ENCODE measurements around the gene FGD6.
"Not testable (repeated sequence)": the region's sequence is repeated elsewhere in the genome, so short reads cannot be mapped to it uniquely, and the experiment has no call there.

The FGD6 gene

DNA sequence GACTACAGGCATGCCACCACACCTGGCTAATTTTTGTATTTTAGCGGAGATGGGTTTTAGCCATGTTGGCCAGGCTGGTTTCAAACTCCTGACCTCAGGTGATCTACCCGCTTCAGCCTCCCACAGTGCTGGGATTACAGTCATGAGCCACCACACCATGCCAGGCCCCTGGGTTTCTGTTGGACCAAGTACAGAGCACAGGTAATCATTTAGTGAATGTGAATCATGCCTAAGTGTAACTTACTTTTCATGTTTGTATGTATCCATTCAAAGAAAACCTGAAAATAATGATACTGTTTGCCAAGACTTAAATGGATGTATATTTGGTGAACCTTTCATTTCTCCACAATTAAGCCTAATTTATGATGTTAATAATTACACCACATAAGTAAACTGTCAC is 65.9 kb downstream of the FGD6 start:
- Mint-ChIP-seq H3K36me3 (ENCODE audit: low read depth) (no peaks in the 10 kb centered on the region), H3K9me3 (peaks cover under 1% of the 10 kb centered on the region), H3K27ac (no peak overlapping the region), H3K4me3 (no peak overlapping the region), H3K4me1 (ENCODE audit: low read depth) (no peaks in the 10 kb centered on the region), H3K27me3 (no peaks in the 10 kb centered on the region)

DNA sequence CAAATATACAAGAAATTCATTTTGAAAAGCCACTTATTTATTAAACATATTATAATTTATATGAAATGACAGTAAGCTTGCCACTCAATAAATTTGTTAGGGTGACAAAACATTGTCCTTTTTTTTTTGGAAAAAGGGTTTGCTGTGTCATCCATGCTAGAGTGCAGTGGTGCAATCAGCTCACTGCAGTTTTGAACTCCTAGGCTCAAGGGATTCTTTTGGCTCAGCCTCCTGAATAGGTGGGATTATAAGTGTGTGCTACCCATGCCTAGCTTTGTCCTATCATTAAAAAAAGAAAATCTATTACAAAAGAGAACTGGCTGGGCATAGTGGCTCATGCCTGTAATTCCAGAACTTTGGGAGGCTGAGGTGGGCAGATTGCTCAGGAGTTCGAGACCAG is 66.8 kb downstream of the FGD6 start:
- no peaks in the 10 kb centered on the region for H3K4me1 Mint-ChIP-seq (ENCODE audit: low read depth)

DNA sequence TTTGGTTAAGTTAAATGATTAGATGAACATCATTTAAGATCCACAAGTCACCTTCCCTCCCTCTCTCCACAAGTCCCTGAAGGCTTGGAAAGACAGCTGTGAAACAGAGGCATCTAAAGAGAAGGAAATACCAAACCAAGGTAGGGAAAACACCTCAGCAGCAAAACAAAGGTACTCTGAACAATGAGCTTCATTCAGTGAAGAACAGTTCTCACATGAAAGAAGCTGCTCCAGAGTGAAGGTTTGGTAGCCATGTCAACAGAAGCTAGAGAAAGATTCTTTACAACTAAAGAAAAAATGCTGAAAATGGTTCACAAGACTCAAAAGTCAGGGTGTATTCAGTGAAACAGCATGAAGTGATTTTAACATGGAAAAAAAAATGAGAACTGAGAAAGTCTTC is 69.4 kb downstream of the FGD6 start:
- Mint-ChIP-seq H3K36me3 (ENCODE audit: low read depth) (no peaks in the 10 kb centered on the region), H3K27me3 (no peaks in the 10 kb centered on the region), H3K4me3 (no peak overlapping the region), H3K9me3 (no peaks in the 10 kb centered on the region), H3K27ac (no peak overlapping the region), H3K4me1 (ENCODE audit: low read depth) (no peaks in the 10 kb centered on the region)

More for the DNA sequence above, 66.8 kb downstream of the FGD6 start:
- H3K4me3 Mint-ChIP-seq, result no peak overlapping the region
- H3K27ac Mint-ChIP-seq, result no peak overlapping the region
- no peaks in the 10 kb centered on the region for H3K27me3 Mint-ChIP-seq
- H3K9me3 Mint-ChIP-seq, result no peaks in the 10 kb centered on the region
- no peaks in the 10 kb centered on the region for H3K36me3 Mint-ChIP-seq (ENCODE audit: low read depth)

DNA sequence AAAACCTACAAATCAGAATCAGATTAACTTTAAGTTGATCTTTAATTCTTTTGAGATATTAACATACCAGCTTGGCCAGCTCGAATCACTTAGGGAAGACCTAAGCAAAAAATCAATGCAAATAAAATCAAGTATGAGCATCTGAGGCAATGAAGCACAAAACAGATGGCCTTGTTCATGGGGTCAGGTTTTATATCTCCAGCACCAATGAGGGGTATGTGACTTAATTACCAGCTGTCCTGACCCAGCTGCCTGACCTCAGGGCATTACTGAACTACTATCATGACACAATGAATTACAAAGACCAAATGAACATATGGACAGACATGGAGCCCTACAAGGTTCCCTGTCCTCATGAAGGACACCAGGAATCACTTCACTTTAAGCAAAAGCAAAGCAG is 70.5 kb downstream of the FGD6 start:
- Mint-ChIP-seq H3K36me3 (ENCODE audit: low read depth) (no peaks in the 10 kb centered on the region), H3K4me3 (no peak overlapping the region), H3K9me3 (no peaks in the 10 kb centered on the region), H3K4me1 (ENCODE audit: low read depth) (no peaks in the 10 kb centered on the region), H3K27ac (no peak overlapping the region), H3K27me3 (no peaks in the 10 kb centered on the region)

DNA sequence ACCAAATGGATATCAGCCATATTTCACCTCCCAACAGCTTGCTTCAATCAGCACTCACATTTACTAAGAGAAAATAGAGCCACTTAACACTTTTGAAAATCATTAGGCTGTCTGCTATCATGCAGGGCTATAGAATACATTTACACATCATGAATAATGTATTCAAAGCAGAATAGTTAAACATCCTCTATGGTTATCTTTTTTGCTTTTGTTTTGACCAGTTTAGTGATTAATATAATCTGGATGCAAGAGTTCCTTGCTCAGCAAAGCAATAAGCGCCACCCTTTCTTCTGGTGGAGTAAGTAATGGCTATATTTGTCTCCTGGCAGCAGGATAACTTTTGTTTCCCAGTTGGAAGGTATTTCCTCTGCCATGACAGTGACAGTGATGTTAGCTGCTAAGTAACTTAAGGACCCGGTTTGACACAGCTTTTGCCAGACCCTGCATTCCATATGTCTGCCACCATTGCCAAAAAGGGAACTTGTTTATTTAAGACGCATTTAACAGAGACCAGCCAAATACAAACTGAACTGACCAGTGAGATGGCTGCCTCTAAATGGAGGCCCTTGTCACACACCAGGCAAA is 73.6 kb downstream of the FGD6 start:
- Mint-ChIP-seq H3K4me3 (no peak overlapping the region), H3K4me1 (ENCODE audit: low read depth) (no peaks in the 10 kb centered on the region), H3K9me3 (no peaks in the 10 kb centered on the region), H3K27ac (no peak overlapping the region), H3K36me3 (ENCODE audit: low read depth) (no peaks in the 10 kb centered on the region), H3K27me3 (no peaks in the 10 kb centered on the region)

DNA sequence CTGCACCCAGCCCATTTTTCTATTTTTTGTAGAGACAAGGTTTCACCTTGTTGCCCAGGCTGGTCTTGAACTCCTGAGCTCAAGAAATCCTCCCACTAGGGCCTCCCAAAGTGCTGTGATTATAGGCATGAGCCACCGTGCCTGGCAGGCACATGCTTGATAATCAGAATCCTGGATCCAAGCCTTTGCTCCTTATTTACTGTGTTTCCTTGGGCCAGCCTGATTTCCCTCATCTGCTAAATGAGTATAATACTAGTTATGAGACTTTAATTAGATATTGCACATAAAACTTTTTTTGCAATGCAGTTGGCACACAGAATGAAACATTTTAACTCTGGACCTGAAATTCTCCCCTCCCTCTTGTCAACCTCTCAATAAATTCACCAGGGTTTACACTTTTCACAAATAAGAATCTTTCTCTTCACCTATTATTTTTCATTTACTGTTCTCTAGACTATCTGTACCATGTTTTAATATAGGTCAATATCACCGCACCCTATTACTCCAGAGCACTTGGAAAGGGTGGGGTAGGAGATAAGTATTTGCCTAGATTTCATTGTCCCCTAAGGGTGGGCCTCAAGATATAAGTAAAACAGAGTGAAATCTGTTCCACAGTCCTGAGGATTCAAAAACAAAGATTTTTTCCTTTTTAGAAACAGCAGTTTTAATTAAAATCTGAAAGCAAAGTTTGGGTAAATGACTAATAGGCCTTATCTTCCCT is 74.7 kb downstream of the FGD6 start:
- H3K36me3 Mint-ChIP-seq (ENCODE audit: low read depth), result no peaks in the 10 kb centered on the region
- H3K27ac Mint-ChIP-seq, result no peak overlapping the region
- no peaks in the 10 kb centered on the region for H3K27me3 Mint-ChIP-seq
- H3K4me3 Mint-ChIP-seq, result no peak overlapping the region
- no peaks in the 10 kb centered on the region for H3K9me3 Mint-ChIP-seq
- no peaks in the 10 kb centered on the region for H3K4me1 Mint-ChIP-seq (ENCODE audit: low read depth)

DNA sequence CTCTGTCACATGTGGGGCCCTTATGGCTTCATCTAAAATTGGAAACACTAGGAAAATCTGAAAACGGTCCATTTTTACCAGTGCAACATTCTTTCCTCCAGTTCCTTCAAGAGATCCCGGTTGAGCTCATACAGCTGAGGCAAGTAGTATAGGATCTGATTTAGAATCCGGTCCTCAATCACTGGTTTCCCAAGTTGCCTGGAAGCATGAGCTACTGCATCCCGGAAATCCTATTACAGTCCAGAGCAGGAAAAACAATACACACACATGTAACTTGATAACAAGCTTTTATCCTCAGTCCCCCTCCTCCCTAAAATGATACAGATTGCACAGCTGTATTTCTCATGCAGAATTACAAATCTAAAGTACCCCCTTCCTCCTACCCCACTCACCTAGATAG is 76.0 kb downstream of the FGD6 start:
- Mint-ChIP-seq H3K4me3 (no peak overlapping the region), H3K4me1 (ENCODE audit: low read depth) (no peaks in the 10 kb centered on the region), H3K27me3 (no peaks in the 10 kb centered on the region), H3K27ac (no peak overlapping the region), H3K9me3 (no peaks in the 10 kb centered on the region), H3K36me3 (ENCODE audit: low read depth) (no peaks in the 10 kb centered on the region)

DNA sequence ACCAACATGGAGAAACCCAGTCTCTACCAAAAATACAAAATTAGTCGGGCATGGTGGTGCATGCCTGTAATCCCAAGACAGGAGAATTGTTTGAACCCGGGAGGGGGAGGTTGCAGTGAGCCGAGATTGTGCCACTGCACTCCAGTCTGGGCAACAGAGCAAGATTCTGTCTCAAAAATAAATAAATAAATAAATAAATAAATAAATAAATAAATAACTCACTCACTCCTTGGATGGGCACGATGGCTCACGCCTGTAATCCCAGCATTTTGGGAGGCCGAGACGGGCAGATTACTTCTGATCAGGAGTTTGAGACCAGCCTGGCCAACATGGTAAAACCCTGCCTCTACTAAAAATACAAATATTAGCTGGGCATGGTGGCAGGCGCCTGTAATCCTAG is 79.2 kb downstream of the FGD6 start:
- H3K27me3 Mint-ChIP-seq; H3K36me3 Mint-ChIP-seq (ENCODE audit: low read depth); H3K9me3 Mint-ChIP-seq; H3K4me1 Mint-ChIP-seq (ENCODE audit: low read depth); H3K4me3 Mint-ChIP-seq; H3K27ac Mint-ChIP-seq: not testable (repeated sequence)

DNA sequence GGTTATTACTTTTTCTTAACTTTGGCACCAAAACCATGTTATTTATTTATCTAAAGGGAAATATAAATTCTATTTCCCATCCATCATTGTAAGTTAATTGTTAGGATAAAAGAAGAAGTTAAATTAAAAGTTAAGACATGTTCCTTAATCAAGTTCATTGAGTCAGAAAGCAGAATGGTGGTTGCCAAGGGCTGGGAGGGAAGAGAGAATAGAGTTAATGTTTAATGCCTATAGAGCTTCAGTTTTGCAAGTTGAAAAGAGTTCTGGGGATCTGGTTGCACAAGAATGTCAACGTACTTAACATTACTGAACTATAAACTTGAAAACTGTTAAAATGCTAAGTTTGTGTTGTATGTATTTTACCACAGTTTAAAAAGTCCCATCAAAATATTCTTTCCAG is 80.7 kb downstream of the FGD6 start:
- H3K36me3 Mint-ChIP-seq (ENCODE audit: low read depth), result no peaks in the 10 kb centered on the region
- H3K4me1 Mint-ChIP-seq (ENCODE audit: low read depth), result no peaks in the 10 kb centered on the region
- H3K4me3 Mint-ChIP-seq, result no peak overlapping the region
- no peaks in the 10 kb centered on the region for H3K9me3 Mint-ChIP-seq
- no peak overlapping the region for H3K27ac Mint-ChIP-seq
- H3K27me3 Mint-ChIP-seq, result no peaks in the 10 kb centered on the region

DNA sequence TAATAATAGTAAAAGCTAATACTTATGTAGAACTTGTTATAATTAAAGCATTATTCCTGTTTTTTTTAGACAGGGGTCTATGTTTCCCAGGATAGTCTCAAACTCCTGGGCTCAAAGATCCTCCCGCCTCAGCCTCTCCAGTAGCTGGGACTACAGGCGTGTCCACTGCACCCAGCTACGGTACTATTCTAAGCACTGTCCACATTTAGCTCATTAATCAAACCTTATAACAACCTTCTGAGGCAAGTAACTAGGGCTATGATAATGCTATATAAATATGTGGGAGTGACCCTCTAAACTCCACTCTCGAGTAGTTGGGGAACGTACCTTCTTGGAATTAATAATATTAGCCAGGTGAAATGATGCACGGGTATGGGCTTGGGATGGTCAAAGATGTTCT is 83.2 kb downstream of the FGD6 start:
- H3K27me3 Mint-ChIP-seq, result no peaks in the 10 kb centered on the region
- H3K27ac Mint-ChIP-seq, result no peak overlapping the region
- H3K4me1 Mint-ChIP-seq (ENCODE audit: low read depth), result no peaks in the 10 kb centered on the region
- H3K9me3 Mint-ChIP-seq, result no peaks in the 10 kb centered on the region
- H3K36me3 Mint-ChIP-seq (ENCODE audit: low read depth), result no peaks in the 10 kb centered on the region
- no peak overlapping the region for H3K4me3 Mint-ChIP-seq

DNA sequence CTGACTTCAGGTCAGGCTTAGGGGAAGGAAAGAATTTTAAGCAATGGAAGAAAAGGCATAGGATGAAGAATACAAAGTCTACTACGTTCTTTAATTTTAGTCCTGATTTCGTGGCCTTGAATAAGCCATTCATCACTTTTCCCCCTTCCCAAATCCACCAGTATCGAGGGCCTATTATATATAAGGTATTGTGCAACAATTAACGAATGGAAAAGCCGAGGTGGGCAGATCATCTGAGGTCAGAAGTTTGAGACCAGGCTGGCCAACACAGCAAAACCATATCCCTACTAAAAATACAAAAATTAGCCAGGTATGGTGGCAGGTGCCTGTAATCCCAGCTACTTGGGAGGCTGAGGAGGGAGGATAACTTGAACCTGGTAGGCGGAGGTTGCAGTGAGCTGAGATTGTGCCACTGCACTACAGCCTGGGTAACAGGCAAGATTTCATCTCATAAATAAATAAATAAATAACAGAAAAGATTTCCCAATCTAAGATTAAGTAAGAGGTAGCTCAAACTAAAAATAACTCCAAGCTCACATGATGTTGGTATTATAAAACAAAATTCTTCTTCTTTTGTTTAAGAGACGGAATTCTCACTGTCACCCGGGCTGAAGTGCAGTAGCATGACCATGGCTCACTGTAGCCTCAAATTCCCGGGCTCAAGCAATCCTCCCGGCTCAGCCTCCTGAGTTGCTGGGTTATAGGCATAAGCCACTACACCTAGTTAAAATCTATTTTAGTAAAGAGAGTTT is 85.5 kb downstream of the FGD6 start:
- Mint-ChIP-seq H3K27me3 (no peaks in the 10 kb centered on the region), H3K36me3 (ENCODE audit: low read depth) (no peaks in the 10 kb centered on the region), H3K9me3 (no peaks in the 10 kb centered on the region), H3K4me1 (ENCODE audit: low read depth) (no peaks in the 10 kb centered on the region), H3K4me3 (no peak overlapping the region), H3K27ac (no peak overlapping the region)

DNA sequence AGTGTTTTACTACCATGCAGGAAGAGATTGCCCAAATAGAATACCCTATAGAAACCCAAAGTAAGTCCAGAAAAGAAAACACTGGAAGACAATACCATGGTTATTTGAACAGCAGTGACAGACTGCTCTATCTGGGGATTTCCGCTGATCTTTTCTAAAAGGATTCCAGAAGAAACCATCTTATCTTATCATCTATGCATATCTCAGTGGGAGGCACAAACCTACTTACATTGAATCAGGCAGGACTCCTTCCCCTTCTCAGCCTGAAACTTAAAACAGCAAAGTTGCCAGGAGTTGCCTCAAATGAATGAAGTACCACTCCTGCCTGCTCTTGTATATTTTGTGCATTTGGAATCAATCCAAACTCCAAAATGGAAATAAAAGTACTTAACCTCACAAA is 87.2 kb downstream of the FGD6 start:
- no peaks in the 10 kb centered on the region for H3K36me3 Mint-ChIP-seq (ENCODE audit: low read depth)
- no peaks in the 10 kb centered on the region for H3K4me1 Mint-ChIP-seq (ENCODE audit: low read depth)
- H3K9me3 Mint-ChIP-seq, result no peaks in the 10 kb centered on the region
- H3K27ac Mint-ChIP-seq, result no peak overlapping the region
- H3K27me3 Mint-ChIP-seq, result no peaks in the 10 kb centered on the region
- H3K4me3 Mint-ChIP-seq, result no peak overlapping the region

DNA sequence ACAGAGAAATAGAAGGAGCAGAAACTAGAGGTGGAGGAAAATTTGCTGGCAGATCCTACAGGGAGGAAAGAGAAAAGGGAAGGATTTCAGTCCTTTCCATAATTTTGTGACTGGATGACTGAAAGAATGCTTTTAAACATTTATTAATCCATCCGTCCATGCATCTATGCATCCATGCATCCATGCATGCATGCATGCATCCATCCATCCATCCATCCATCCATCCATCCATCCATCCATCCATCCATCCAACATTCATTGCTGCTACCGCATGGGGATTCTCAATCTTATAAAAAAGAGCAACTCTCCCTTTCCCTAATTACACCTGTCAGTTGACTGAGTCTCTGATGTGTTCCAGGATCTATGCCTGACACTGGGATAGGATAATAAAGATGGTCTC is 88.2 kb downstream of the FGD6 start:
- no peak overlapping the region for H3K4me3 Mint-ChIP-seq
- H3K4me1 Mint-ChIP-seq (ENCODE audit: low read depth), result no peaks in the 10 kb centered on the region
- H3K27me3 Mint-ChIP-seq, result no peaks in the 10 kb centered on the region
- no peaks in the 10 kb centered on the region for H3K36me3 Mint-ChIP-seq (ENCODE audit: low read depth)
- H3K27ac Mint-ChIP-seq, result no peak overlapping the region
- no peaks in the 10 kb centered on the region for H3K9me3 Mint-ChIP-seq

DNA sequence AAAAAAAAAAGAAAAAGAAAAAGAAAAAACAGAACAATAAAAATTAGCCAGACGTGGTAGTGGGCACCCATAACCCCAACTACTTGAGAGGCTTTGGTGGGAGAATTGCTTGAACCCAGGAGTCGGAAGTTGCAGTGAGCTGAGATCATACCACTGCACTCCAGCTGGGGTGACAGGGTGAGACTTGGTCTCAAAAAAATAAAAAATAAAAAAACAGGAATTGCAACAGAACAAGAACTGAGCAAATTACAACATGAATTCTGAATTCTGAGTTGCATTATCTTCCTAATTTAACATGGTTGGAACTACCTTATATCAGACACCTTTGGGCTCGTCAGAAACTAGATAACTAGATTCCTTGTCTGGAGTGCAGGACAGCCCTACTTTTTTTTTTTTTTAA is 90.5 kb downstream of the FGD6 start:
- Mint-ChIP-seq H3K9me3 (no peaks in the 10 kb centered on the region), H3K36me3 (ENCODE audit: low read depth) (no peaks in the 10 kb centered on the region), H3K27me3 (no peaks in the 10 kb centered on the region), H3K27ac (no peak overlapping the region), H3K4me3 (no peak overlapping the region), H3K4me1 (ENCODE audit: low read depth) (no peaks in the 10 kb centered on the region)

DNA sequence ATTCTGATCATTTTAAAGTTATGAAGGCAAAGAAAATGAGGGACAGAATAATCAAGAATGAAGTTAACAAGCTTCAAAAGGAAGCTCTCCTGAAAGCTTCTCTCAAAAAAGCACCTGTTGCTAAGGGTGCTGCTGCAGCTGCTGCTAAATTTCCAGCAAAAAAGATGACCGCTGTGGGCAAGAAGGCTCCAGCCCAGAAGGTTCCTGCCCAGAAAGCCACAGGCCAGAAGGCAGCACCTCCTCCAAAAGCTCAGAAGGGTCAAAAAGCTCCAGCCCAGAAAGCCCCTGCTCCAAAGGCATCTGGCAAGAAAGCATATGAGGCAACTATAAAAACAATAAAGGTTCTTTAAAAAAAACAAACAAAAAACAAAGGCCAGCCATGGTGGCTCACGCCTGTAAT is 91.2 kb downstream of the FGD6 start:
- no peaks in the 10 kb centered on the region for H3K27me3 Mint-ChIP-seq
- no peaks in the 10 kb centered on the region for H3K4me1 Mint-ChIP-seq (ENCODE audit: low read depth)
- no peaks in the 10 kb centered on the region for H3K36me3 Mint-ChIP-seq (ENCODE audit: low read depth)
- H3K27ac Mint-ChIP-seq, result no peak overlapping the region
- H3K9me3 Mint-ChIP-seq, result no peaks in the 10 kb centered on the region
- no peak overlapping the region for H3K4me3 Mint-ChIP-seq

DNA sequence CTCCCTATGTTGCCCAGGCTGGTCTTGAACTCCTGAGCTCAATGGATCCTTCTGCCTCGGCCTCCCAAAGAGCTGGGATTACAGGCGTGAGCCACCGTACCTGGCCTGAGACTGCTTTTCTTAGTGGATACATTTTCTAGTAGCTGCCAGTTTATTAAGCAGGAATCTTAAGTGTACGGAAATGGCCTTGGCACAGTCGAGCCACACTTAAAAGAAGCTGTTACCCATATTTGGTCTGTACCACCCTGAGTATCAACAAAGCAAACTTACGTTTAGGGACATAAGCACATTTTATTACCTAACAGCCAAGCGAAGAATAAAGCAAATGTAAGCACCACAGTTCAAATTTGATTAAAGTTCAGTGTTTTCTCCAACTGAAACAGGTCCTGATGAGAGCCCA is 93.2 kb downstream of the FGD6 start:
- Mint-ChIP-seq H3K9me3 (no peaks in the 10 kb centered on the region), H3K27ac (no peak overlapping the region), H3K36me3 (ENCODE audit: low read depth) (no peaks in the 10 kb centered on the region), H3K27me3 (no peaks in the 10 kb centered on the region), H3K4me1 (ENCODE audit: low read depth) (no peaks in the 10 kb centered on the region), H3K4me3 (no peak overlapping the region)
